ENCODE data around the gene CIDEB.

CIDEB gene

DNA sequence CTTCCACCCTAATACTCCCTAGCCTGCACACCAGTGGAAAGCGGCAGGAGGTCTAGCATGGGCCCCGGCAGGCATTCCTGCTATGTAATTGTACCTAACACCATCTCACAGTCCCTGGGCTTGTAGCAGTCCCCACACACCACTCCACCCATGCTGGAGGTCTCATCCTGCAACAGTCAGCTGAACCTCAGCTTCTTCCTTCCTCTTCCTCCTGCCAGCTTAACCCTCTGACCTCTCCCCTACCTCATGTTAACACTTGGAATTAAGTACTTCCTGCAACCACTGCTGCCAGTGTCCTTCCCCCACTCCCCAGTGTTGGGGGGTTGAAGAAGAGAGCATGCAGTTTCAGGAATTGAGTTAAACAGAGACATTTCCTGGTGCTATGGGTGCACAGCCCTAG, 19.5 kb upstream of the CIDEB start:
- TF ChIP-seq POLR2A (IDR thresholded peaks at IDR 0.05; ENCODE audit: low read depth, low read length): no peak
- no peak for FAIRE-seq
- no peak for DNase-seq (ENCODE audit: insufficient read length, low spot score)

DNA sequence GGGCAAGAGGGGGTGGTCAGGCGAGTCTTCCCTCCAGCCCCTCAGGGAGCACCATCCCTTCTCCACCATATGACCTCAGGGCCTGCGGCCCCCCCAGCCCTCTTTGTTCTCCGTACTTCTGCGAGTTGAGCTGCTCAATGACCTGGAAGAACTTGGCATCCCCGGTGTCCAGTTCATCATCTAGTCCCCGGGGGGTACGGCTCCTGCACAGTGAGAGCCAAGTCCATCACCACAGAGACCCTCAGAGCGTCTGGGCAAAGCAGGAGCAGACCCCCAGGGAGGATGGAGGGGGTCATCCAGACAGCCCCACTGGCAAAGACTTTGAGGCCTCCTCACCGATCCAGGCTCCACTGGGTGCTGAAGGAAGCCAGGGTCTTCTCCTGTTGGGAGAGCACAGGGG, 18.2 kb upstream of the CIDEB start:
- no peak for TF ChIP-seq POLR2A (IDR thresholded peaks at IDR 0.05; ENCODE audit: low read depth, low read length)
- FAIRE-seq (no peak), DNase-seq (ENCODE audit: insufficient read length, low spot score) (no peak)

DNA sequence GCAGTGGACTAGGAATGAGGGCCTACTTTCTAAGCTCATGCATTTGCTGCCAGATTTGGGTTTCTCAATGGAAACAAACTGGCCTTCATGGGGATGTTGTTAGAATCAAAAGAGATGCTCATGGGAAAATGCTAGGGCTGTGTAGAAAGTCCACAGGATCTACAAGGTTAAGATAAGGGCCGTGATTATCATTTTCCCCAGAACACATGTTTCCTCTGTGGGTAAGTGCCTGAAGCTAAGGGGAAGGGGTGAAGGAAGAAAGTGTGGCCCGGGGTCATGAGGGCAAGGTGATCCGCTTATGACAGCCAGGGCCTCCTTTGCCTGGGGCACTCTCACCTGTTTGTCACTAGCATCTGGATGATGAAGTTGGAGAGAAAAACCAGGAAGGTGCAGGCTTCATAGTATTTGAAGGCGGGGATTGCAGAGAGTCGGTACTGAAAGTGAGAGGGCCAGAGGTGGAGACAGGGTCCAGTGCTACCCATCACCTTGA, 17.3 kb upstream of the CIDEB start:
- no peak for FAIRE-seq
- DNase-seq (ENCODE audit: insufficient read length, low spot score): no peak
- TF ChIP-seq POLR2A (IDR thresholded peaks at IDR 0.05; ENCODE audit: low read depth, low read length): no peak

DNA sequence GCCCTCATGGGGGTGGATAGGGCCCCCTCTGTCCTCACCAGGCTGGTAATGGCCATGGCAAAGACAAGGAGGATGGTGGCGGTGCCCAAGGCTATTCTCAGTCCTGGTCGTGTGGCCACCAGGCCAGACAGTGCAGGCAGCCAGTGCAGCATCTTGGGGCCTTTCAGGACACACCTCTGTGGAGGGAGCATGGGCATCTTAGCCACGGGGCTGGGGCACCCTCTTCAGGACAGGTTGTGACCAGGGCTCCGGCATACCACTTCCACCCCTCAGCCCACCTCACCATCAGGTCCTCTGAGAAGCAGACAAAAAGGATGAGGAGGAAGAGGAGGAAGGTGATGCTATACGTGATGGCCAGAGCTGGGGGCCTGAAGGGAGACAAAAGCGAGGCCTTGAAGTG, 16.2 kb upstream of the CIDEB start:
- no peak for FAIRE-seq

DNA sequence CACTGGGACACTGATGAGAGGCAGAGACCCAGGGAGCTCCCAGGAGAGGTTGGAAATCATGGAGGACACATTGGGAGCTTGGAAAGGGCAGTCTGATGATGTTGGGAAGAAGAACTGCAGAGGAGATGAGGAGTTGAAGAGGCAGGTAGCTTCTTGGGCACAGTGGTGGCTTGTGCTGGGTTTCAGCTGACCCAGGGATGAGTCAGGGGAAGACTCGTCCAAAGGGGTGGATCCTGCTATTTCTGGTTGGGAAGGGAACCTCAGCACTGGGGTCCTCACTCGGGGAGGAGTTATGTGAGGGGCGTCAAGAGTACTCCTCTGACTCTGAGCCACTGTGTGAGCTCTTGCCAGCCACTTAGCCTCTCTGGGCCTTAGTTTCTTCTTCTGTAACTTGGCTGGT, 15.6 kb upstream of the CIDEB start:
- no peak for TF ChIP-seq POLR2A (IDR thresholded peaks at IDR 0.05; ENCODE audit: low read depth, low read length)
- DNase-seq (ENCODE audit: insufficient read length, low spot score) (no peak), FAIRE-seq (no peak)

More for the DNA sequence above, 16.2 kb upstream of the CIDEB start:
- no peak for TF ChIP-seq POLR2A (IDR thresholded peaks at IDR 0.05; ENCODE audit: low read depth, low read length)
- DNase-seq (ENCODE audit: insufficient read length, low spot score): no peak

DNA sequence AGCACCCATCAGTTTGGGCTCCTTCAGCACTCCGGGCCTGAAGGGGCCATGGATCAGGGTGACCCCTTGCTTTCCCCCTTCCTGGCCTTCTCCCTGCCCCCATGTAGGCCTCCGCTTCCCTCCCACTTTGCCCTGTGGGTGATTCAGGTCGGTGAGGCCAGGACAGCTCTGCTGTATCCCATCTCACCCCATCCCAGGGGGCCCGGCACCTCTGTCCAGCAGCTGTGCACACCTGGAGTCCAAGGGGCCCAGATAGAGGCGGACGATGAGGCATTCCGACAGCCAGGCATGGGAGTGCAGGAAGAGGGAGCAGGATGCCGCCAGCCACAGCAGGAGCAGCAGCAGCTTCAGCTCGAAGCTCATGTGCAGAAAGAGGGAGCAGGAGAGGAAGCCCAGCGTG, 14.9 kb upstream of the CIDEB start:
- FAIRE-seq (no peak), DNase-seq (ENCODE audit: insufficient read length, low spot score) (no peak)
- no peak for TF ChIP-seq POLR2A (IDR thresholded peaks at IDR 0.05; ENCODE audit: low read depth, low read length)

DNA sequence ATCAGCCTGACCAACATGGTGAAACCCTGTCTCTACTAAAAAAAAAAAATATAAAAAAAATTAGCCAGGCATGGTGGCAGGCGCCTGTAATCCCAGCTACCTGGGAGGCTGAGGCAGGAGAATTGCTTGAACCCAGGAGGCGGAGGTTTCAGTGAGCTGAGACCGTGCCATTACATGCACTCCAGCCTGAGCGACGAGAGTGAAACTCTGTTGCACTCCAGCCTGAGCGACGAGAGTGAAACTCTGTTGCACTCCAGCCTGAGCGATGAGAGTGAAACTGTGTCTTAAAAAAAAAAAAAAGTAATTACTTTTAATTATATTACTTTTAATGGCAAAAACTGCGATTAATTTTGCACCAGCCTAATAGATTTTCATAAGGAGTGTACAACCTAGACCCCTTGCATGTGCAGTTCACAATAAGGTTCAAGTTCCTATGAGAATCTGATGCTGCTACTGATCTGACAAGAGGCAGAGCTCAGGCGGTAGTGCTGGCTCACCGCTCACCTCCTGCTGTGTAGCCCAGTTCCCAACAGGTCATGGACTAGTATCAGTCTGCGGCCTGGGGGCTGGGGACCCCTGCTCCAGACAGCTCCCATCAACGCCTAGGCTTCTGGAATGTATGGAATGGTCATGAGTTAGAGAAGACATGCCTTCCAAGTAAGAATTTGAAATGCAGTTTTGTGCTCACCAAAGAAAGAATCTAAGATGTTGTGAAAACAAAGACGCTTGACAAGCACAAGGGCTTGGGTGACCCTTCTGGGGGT, 13.6 kb upstream of the CIDEB start:
- FAIRE-seq (no peak), DNase-seq (ENCODE audit: insufficient read length, low spot score) (no peak)
- TF ChIP-seq POLR2A (IDR thresholded peaks at IDR 0.05; ENCODE audit: low read depth, low read length): no peak

DNA sequence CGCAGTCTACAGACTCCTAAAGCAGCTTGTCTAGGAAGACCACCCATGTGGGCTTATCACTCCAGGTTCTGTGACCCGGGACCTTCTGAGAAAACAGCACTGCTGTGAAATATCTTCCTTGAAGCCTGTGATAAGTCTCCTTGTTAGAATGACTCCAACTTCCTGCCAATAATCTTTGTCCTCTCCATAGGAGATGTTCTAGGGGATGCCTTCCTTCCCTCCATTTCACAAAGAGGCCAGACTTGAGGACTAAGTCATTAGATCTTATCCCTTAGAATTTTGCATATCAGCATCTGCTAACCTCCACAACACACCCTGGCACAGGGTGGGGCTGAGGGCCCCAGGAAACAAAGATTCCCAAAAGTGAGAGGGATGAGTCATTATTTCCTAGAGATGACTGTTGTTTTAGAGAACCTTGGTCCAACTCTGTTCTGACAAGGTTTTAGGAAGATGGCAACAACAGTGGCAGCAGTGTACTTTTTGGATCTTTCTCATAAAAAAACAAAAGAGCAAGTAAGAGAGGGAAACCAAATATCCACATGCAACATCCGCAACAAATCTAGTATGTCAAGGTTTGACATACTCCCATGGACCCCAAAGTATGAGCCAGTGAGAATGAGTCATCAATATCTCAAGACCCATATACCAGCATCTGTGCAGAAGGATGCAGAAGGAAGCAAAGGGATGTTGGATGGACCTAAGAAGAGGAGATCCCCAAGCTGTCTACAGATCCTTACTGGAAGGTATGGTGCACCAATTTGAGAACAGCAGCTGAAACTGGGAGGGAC, 9.6 kb upstream of the CIDEB start:
- DNase-seq (ENCODE audit: insufficient read length, low spot score): peak; percentile 64
- TF ChIP-seq POLR2A (IDR thresholded peaks at IDR 0.05; ENCODE audit: low read depth, low read length): no peak
- FAIRE-seq: no peak

DNA sequence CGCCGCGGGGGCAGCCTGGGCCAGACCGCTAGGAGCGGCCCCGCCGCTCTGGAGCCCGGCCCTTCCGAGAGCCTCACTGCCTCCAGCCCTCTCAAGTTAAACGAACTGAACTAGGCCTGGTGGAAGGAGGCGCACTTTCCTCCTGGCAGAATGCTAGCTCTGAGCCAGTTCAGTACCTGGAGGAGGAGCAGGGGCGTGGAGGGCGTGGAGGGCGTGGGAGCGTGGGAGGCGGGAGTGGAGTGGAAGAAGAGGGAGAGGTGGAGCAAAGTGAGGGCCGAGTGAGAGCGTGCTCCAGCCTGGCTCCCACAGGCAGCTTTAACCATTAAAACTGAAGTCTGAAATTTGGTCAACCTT, 8.8 kb upstream of the CIDEB start:
- FAIRE-seq (no peak), DNase-seq (ENCODE audit: insufficient read length, low spot score) (no peak)
- no peak for TF ChIP-seq POLR2A (IDR thresholded peaks at IDR 0.05; ENCODE audit: low read depth, low read length)

DNA sequence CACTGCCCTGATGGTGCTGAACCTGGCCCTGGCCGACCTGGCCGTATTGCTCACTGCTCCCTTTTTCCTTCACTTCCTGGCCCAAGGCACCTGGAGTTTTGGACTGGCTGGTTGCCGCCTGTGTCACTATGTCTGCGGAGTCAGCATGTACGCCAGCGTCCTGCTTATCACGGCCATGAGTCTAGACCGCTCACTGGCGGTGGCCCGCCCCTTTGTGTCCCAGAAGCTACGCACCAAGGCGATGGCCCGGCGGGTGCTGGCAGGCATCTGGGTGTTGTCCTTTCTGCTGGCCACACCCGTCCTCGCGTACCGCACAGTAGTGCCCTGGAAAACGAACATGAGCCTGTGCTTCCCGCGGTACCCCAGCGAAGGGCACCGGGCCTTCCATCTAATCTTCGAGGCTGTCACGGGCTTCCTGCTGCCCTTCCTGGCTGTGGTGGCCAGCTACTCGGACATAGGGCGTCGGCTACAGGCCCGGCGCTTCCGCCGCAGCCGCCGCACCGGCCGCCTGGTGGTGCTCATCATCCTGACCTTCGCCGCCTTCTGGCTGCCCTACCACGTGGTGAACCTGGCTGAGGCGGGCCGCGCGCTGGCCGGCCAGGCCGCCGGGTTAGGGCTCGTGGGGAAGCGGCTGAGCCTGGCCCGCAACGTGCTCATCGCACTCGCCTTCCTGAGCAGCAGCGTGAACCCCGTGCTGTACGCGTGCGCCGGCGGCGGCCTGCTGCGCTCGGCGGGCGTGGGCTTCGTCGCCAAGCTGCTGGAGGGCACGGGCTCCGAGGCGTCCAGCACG, 8.2 kb upstream of the CIDEB start:
- no peak for TF ChIP-seq POLR2A (IDR thresholded peaks at IDR 0.05; ENCODE audit: low read depth, low read length)
- FAIRE-seq (no peak), DNase-seq (ENCODE audit: insufficient read length, low spot score) (no peak)

DNA sequence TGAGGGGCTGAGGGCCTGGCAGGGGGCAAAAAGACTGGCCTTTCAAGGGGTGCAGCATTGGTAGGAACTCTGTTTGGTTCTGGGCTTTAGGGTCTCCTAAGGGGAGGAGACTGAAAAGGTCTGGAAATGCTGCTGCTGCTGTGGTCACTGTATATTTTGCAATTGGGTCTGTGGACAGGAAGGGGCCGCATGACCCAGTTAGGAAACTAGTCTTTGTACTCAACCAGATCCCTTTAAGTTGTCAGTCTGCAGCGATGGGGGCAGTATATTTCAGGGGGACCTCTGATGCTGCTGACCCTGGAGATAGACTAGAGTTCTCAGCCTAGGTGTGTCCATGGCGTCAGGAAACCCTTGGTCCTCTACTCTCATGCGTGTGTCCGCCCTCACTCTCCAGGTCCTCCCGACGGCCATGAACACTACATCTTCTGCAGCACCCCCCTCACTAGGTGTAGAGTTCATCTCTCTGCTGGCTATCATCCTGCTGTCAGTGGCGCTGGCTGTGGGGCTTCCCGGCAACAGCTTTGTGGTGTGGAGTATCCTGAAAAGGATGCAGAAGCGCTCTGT, 7.5 kb upstream of the CIDEB start:
- FAIRE-seq: no peak
- no peak for TF ChIP-seq POLR2A (IDR thresholded peaks at IDR 0.05; ENCODE audit: low read depth, low read length)
- no peak for DNase-seq (ENCODE audit: insufficient read length, low spot score)

DNA sequence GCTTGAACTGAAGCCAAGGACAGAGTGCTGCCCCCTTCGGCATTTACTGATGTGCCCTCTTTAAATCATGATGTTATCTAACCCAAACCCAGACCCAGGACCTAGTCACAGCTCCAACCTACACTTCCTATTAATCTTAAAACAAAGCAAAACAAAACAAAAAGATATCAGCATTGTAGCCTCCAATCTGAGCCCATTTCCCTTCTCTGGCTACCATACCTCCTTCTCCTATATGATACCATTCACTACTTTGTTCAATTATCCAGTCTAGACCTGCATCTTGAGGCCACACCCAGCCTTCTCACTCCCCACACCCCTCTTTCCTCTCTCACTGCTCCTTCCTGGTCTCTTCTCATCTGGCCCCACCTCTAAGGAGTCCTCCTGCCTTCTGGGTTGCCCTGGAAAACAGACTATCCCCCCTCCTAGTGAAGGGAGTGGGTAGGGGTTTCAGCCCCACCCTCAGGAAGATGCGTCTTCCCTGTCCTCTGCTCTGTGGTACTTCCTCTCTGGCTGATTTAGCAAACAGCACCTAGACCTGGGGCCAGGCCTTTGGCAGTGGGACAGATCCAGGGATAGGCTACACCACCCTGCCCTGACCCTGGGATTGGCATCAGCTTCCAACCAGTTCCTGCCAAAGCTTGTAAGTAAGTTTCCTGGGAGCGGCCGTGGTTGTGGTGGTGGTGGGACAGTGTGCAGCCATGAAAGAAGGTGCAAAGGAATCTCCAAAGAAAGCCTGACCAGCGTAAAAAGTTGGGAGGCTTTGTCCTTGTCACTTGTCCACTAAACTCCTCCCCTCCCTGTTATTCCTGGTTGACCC, 6.8 kb upstream of the CIDEB start:
- no peak for DNase-seq (ENCODE audit: insufficient read length, low spot score)
- no peak for FAIRE-seq
- TF ChIP-seq POLR2A (IDR thresholded peaks at IDR 0.05; ENCODE audit: low read depth, low read length): no peak

DNA sequence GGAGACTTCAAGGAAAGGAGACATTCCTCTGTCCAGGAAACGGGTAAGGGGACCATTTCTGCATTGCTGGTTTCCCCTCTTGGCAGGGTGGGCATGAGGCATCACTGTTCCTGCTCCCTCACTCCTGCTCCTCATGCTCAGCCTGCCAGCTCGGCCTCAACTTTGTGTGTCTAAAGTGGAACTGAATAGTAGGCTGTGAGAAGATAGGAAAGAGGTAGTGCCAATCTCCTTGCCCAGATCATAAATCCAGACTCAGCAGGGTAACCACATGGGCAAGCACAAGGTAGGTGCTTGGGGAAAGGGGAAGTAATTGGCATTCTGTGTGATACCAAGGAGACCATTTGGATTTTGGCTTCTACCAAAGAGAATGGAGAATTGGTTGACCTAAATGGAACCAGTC, 6.1 kb upstream of the CIDEB start:
- no peak for FAIRE-seq
- DNase-seq (ENCODE audit: insufficient read length, low spot score): no peak
- TF ChIP-seq POLR2A (IDR thresholded peaks at IDR 0.05; ENCODE audit: low read depth, low read length): no peak
